Uterus (tissue), 4 donors: ENCODE measurements around the gene LIMS2. TPM values are rescaled to one million over a fixed set of nuclear protein-coding genes. Genes with fewer than 3 reads are reported as not detected.
A peak's percentile ranks its signal among the peaks of the same experiment; 100 is the strongest.

Source experiments
- DNase-seq, 2 donors: peaks; one replicate each; pipeline ENCODE4 v3.0.0-alpha.2; 2019 to 2020
- H3K27ac ChIP-seq, 2 donors: fragments of 200-600 bp; sonication (generic); 1 replicate in 1 of 2; 2 replicates in 1 of 2; pipeline ENCODE4 v1.5.1; 2016 to 2018
- H3K27me3 ChIP-seq, 2 donors: fragments of 200-600 bp; sonication (generic); one replicate each; pipeline ENCODE4 v1.5.1; 2018 to 2019; ENCODE audit warnings: control low read depth in 1 of 2
- H3K36me3 ChIP-seq, 2 donors: fragments of 200-600 bp; sonication (generic); one replicate each; pipeline ENCODE4 v1.5.1; 2019; ENCODE audit warnings: control low read depth in 1 of 2
- H3K4me1 ChIP-seq, 2 donors: fragments of 200-600 bp; sonication (generic); one replicate each; pipeline ENCODE4 v1.5.1; 2018 to 2019; ENCODE audit warnings: control low read depth in 1 of 2
- H3K4me3 ChIP-seq, 2 donors: fragments of 200-600 bp; sonication (generic); 1 replicate in 1 of 2; 2 replicates in 1 of 2; pipeline ENCODE4 v1.5.1; 2018 to 2019; ENCODE audit warnings: mild to moderate bottlenecking in 1 of 2
- H3K9me3 ChIP-seq, 2 donors: fragments of 200-600 bp; sonication (generic); one replicate each; pipeline ENCODE4 v1.5.1; 2019; ENCODE audit warnings: control low read depth in 1 of 2
- CTCF ChIP-seq, 4 experiments: fragments of 200-600 bp in 2 of 4; fragments of 450-650 bp in 2 of 4; sonication (generic) in 2 of 4; IDR thresholded peaks; one replicate each; pipeline ENCODE4 v1.5.1; 2016 to 2019; ENCODE audit warnings: antibody characterized with exemption in 4 of 4, mild to moderate bottlenecking in 2 of 4, moderate library complexity in 1 of 4
- POLR2A ChIP-seq, 2 donors: fragments of 450-650 bp; IDR thresholded peaks; one replicate each; pipeline ENCODE4 v1.6.1; 2016; ENCODE audit warnings: antibody characterized with exemption in 2 of 2, mild to moderate bottlenecking in 1 of 2, moderate library complexity in 1 of 2
- intact Hi-C: fragments of 100-400 bp; cut with DNase I; formaldehyde crosslinking; loops from one replicate; pipeline ENCODE4 v1.15.1; 2023; ENCODE audit warnings: low total_unique reads
- total RNA-seq, 4 donors: library from RNA; depleted of rRNA in 3 of 4; stranded (reverse); fragments of >200 nt in 3 of 4; gene quantifications; one replicate each; pipeline versions ENCODE4 v1.1.0 to v1.2.4, GENCODE V29; 2014 to 2023
- donor health status: DM: yes; HTN: yes; CAD: no.

LIMS2 gene
- total RNA-seq, 4 donors from 2014 or later, result 15.8 to 298 (median 66.2) TPM

GRCh38 chr2:127635380-127636237, 39.7 kb downstream of the LIMS2 start:
- H3K4me1 ChIP-seq, result peaks cover 6 to 10% of the 10 kb centered on the region in 2 donors

GRCh38 chr2:127634626-127635379, 40.5 kb downstream of the LIMS2 start:
- TF ChIP-seq CTCF (IDR thresholded peaks at IDR 0.05), result no peak
- no peak for TF ChIP-seq POLR2A (IDR thresholded peaks at IDR 0.05)
- H3K36me3 ChIP-seq, result no peaks in the 10 kb centered on the region
- H3K27ac ChIP-seq, result peak overlapping the region in 1 of 2 donors; percentile 13
- H3K9me3 ChIP-seq, result no peaks in the 10 kb centered on the region
- peak in 1 of 2 donors; percentile 36 for DNase-seq
- H3K27me3 ChIP-seq, result no peaks in the 10 kb centered on the region
- no peak overlapping the region for H3K4me3 ChIP-seq
- peaks cover 6 to 10% of the 10 kb centered on the region in 2 donors for H3K4me1 ChIP-seq
- intact Hi-C loops, result no loop called here

More at GRCh38 chr2:127635380-127636237, 39.7 kb downstream of the LIMS2 start:
- H3K27ac ChIP-seq, result peak overlapping the region; percentile 34 to 92
- H3K9me3 ChIP-seq, result no peaks in the 10 kb centered on the region
- intact Hi-C loops, result no loop called here
- H3K27me3 ChIP-seq, result no peaks in the 10 kb centered on the region
- TF ChIP-seq POLR2A (IDR thresholded peaks at IDR 0.05) (no peak), CTCF (IDR thresholded peaks at IDR 0.05) (no peak)
- H3K36me3 ChIP-seq, result no peaks in the 10 kb centered on the region
- H3K4me3 ChIP-seq, result no peak overlapping the region
- no peak for DNase-seq

DNA sequence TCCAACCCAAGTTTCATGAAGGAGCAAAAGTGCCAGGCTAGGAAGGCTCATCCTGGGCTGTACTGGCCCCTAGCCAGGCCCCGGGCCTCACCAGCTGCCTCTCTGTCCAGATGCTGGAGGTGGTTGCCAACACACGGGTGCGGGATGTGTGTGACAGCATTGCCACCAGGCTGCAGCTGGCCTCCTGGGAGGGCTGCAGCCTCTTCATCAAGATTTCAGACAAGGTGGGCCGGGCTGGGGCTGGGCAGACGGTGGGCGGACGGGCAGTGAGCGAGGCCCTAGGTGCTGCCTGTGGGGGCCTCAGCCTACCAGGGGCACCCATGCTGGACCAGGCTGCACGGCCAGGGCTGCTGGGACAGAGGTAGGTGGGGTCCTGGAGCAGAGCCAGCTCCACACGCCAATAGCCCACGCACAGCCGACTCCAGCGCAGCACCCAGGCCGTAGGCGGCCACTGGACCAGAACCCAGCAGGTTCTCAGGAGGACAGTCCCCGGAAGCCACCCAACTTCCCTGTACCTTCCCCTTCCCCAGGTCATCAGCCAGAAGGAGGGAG, 41.2 kb downstream of the LIMS2 start:
- H3K4me3 ChIP-seq, result no peak overlapping the region
- intact Hi-C loops, result no loop called here
- H3K36me3 ChIP-seq, result no peaks in the 10 kb centered on the region
- DNase-seq, result peak in 1 of 2 donors; percentile 49
- H3K27ac ChIP-seq, result peak overlapping the region in 1 of 2 donors; percentile 13
- H3K9me3 ChIP-seq, result no peaks in the 10 kb centered on the region
- TF ChIP-seq POLR2A (IDR thresholded peaks at IDR 0.05) (no peak), CTCF (IDR thresholded peaks at IDR 0.05) (no peak)
- H3K27me3 ChIP-seq, result no peaks in the 10 kb centered on the region
- peaks cover 6 to 10% of the 10 kb centered on the region in 2 donors for H3K4me1 ChIP-seq

DNA sequence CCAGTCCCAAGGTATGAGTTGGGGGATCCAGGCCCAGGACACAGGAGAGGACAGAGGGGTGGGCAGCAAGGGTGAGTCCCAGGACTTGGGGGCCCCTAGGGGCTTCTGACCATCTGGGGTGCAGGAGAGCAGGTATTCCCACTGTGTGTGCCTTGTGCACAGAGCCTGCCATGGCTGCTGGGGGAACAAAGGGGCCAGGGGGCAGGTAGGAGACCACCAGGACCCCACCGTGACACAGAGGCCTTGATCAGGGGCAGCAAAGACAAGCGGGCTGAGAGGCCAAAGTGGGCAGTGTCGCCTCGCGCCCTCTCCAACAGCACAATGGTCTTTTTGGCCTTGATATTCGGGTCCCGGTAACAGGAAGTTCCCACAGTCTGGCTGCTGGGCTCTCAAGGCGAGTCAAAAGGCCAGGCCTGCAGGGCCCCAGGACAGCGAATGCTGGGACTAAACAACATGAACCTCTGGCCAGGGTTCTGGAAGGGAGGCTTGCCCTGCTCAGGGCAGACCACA, 41.7 kb downstream of the LIMS2 start:
- Histone ChIP-seq H3K4me1 (peaks cover 6 to 10% of the 10 kb centered on the region in 2 donors), H3K4me3 (no peak overlapping the region), H3K27ac (peak overlapping the region in 1 of 2 donors; percentile 13), H3K9me3 (no peaks in the 10 kb centered on the region), H3K36me3 (no peaks in the 10 kb centered on the region), H3K27me3 (no peaks in the 10 kb centered on the region)
- TF ChIP-seq POLR2A (IDR thresholded peaks at IDR 0.05) (no peak), CTCF (IDR thresholded peaks at IDR 0.05) (no peak)
- DNase-seq, result peak in 1 of 2 donors; percentile 49
- intact Hi-C loops, result no loop called here
